ENCODE data around the gene ITPR1.

The ITPR1 gene

GRCh38 chr3:4458961-4459360, 34.2 kb upstream of the ITPR1 start (continued):
- TF ChIP-seq RARB (CRISPR knock-in tag; IDR thresholded peaks at IDR 0.05) (no peak), GLIS3 (CRISPR knock-in tag; IDR thresholded peaks at IDR 0.05) (no peak), PATZ1 (CRISPR knock-in tag; IDR thresholded peaks at IDR 0.05; ENCODE audit: borderline replicate concordance) (no peak), CREB5 (CRISPR knock-in tag; IDR thresholded peaks at IDR 0.05; ENCODE audit: low read depth) (no peak), OSR1 (CRISPR knock-in tag; IDR thresholded peaks at IDR 0.05) (no peak), CSDC2 (CRISPR knock-in tag; IDR thresholded peaks at IDR 0.05) (no peak), PPARA (CRISPR knock-in tag; IDR thresholded peaks at IDR 0.05; ENCODE audit: borderline replicate concordance) (no peak)

GRCh38 chr3:4460334-4460733, 32.8 kb upstream of the ITPR1 start:
- TF ChIP-seq BACH2 (CRISPR knock-in tag; IDR thresholded peaks at IDR 0.05; ENCODE audit: borderline replicate concordance) (no peak), POU6F1 (CRISPR knock-in tag; IDR thresholded peaks at IDR 0.05; ENCODE audit: borderline replicate concordance, low read depth) (no peak), PATZ1 (CRISPR knock-in tag; IDR thresholded peaks at IDR 0.05; ENCODE audit: borderline replicate concordance) (no peak), ESRRG (CRISPR knock-in tag; IDR thresholded peaks at IDR 0.05) (no peak), OSR1 (CRISPR knock-in tag; IDR thresholded peaks at IDR 0.05) (no peak), PPARA (CRISPR knock-in tag; IDR thresholded peaks at IDR 0.05; ENCODE audit: borderline replicate concordance) (no peak), CSRNP3 (CRISPR knock-in tag; IDR thresholded peaks at IDR 0.05) (no peak), ARNTL (CRISPR knock-in tag; IDR thresholded peaks at IDR 0.05; ENCODE audit: borderline replicate concordance, low read depth) (no peak), ZNF8 (CRISPR knock-in tag; IDR thresholded peaks at IDR 0.05) (no peak), CSDC2 (CRISPR knock-in tag; IDR thresholded peaks at IDR 0.05) (no peak), SNAI2 (CRISPR knock-in tag; IDR thresholded peaks at IDR 0.05) (no peak), RARB (CRISPR knock-in tag; IDR thresholded peaks at IDR 0.05) (no peak), ISL1 (CRISPR knock-in tag; IDR thresholded peaks at IDR 0.05) (no peak), TOX (CRISPR knock-in tag; IDR thresholded peaks at IDR 0.05; ENCODE audit: borderline replicate concordance) (no peak), ZC3H10 (CRISPR knock-in tag; IDR thresholded peaks at IDR 0.05) (no peak), ZNF70 (CRISPR knock-in tag; IDR thresholded peaks at IDR 0.05) (no peak), ZNF565 (CRISPR knock-in tag; conservative IDR thresholded peaks at IDR 0.05; ENCODE audit: low read depth) (no peak), TCF4 (CRISPR knock-in tag; IDR thresholded peaks at IDR 0.05; ENCODE audit: borderline replicate concordance) (no peak), GLIS3 (CRISPR knock-in tag; IDR thresholded peaks at IDR 0.05) (no peak)
- ATAC-seq: no peak

GRCh38 chr3:4461468-4462090, 31.6 kb upstream of the ITPR1 start:
- ATAC-seq: no peak
- no peak for TF ChIP-seq BACH2 (CRISPR knock-in tag; IDR thresholded peaks at IDR 0.05; ENCODE audit: borderline replicate concordance)
- no peak for TF ChIP-seq PPARA (CRISPR knock-in tag; IDR thresholded peaks at IDR 0.05; ENCODE audit: borderline replicate concordance)
- TF ChIP-seq TOX (CRISPR knock-in tag; IDR thresholded peaks at IDR 0.05; ENCODE audit: borderline replicate concordance): no peak
- no peak for TF ChIP-seq ZNF70 (CRISPR knock-in tag; IDR thresholded peaks at IDR 0.05)
- no peak for TF ChIP-seq TCF4 (CRISPR knock-in tag; IDR thresholded peaks at IDR 0.05; ENCODE audit: borderline replicate concordance)
- TF ChIP-seq POU6F1 (CRISPR knock-in tag; IDR thresholded peaks at IDR 0.05; ENCODE audit: borderline replicate concordance, low read depth): no peak
- no peak for TF ChIP-seq ISL1 (CRISPR knock-in tag; IDR thresholded peaks at IDR 0.05)
- TF ChIP-seq RARB (CRISPR knock-in tag; IDR thresholded peaks at IDR 0.05): no peak
- no peak for TF ChIP-seq CSRNP3 (CRISPR knock-in tag; IDR thresholded peaks at IDR 0.05)
- no peak for TF ChIP-seq ZC3H10 (CRISPR knock-in tag; IDR thresholded peaks at IDR 0.05)
- no peak for TF ChIP-seq CREB5 (CRISPR knock-in tag; IDR thresholded peaks at IDR 0.05; ENCODE audit: low read depth)
- no peak for TF ChIP-seq ZFP30 (CRISPR knock-in tag; IDR thresholded peaks at IDR 0.05)
- no peak for TF ChIP-seq ZFP3 (CRISPR knock-in tag; IDR thresholded peaks at IDR 0.05)
- no peak for TF ChIP-seq ARNTL (CRISPR knock-in tag; IDR thresholded peaks at IDR 0.05; ENCODE audit: borderline replicate concordance, low read depth)
- no peak for TF ChIP-seq ZNF565 (CRISPR knock-in tag; conservative IDR thresholded peaks at IDR 0.05; ENCODE audit: low read depth)

Measured in SK-N-SH treated with all-trans-retinoic acid at 6 μM for 48 hours (cell line).